ENCODE data around the gene MRNIP. TPM values are rescaled to one million over a fixed set of nuclear protein-coding genes. Genes with fewer than 3 reads are reported as not detected.
A peak's percentile ranks its signal among the peaks of the same experiment; 100 is the strongest.
"Not testable (repeated sequence)": the region's sequence is repeated elsewhere in the genome, so short reads cannot be mapped to it uniquely, and the experiment has no call there.

MRNIP gene
- total RNA-seq, 1 donor from 2014 or later = 25.4 TPM

DNA sequence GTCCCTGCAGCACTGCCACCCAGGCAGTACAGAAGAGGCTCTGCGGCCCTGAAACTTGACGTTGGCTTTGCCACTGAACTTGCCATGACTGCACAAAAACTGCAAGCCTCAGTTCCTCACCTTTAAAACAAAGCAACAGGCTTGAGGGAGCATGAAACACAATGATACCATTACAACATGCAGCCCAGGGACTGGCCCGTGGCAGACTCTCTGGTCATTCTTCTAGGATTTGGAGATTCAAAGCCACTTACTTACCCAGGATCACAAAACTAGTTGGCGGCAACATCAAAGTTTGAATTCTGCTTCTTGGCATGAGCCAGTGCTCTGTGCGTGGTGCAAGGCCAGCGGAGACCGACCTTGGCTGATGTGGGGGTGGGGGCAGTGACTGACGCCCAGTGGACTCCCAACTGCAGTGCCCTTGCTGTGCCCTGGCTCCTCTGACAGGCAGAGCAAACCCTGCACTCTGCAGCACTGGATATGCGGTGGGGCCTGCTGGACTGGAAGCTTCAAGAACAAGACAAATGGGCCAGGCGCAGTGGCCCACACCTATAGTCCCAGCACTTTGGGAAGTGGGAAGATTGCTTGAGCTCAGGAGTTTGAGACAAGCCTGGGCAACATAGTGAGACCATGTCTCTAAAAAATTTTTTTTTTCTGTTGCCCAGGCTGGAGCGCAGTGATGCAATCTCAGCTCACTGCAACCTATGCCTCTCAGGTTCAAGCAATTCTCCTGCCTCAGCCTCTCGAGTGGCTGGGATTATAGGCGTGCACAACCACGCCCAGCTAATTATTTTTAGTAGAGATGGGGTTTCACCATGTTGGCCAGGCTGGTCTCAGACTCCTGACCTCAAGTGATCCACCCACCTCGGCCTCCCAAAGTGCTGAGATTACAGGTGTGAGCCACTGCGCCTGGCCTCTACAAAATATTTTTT is 19.0 kb downstream of the MRNIP start:
- intact Hi-C loops (cut with DNase I) = no loop called here
- ATAC-seq = peak; percentile 43
- Histone ChIP-seq H3K27me3 (no peaks in the 10 kb centered on the region), H3K4me3 (no peak overlapping the region), H3K9me3 (no peaks in the 10 kb centered on the region), H3K27ac (no peak overlapping the region), H3K4me1 (peaks cover 4% of the 10 kb centered on the region), H3K36me3 (peaks cover 54% of the 10 kb centered on the region)
- TF ChIP-seq, protein P1, sequence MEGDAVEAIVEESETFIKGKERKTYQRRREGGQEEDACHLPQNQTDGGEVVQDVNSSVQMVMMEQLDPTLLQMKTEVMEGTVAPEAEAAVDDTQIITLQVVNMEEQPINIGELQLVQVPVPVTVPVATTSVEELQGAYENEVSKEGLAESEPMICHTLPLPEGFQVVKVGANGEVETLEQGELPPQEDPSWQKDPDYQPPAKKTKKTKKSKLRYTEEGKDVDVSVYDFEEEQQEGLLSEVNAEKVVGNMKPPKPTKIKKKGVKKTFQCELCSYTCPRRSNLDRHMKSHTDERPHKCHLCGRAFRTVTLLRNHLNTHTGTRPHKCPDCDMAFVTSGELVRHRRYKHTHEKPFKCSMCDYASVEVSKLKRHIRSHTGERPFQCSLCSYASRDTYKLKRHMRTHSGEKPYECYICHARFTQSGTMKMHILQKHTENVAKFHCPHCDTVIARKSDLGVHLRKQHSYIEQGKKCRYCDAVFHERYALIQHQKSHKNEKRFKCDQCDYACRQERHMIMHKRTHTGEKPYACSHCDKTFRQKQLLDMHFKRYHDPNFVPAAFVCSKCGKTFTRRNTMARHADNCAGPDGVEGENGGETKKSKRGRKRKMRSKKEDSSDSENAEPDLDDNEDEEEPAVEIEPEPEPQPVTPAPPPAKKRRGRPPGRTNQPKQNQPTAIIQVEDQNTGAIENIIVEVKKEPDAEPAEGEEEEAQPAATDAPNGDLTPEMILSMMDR (IDR thresholded peaks at IDR 0.05) = no peak
- DNase-seq = no peak

DNA sequence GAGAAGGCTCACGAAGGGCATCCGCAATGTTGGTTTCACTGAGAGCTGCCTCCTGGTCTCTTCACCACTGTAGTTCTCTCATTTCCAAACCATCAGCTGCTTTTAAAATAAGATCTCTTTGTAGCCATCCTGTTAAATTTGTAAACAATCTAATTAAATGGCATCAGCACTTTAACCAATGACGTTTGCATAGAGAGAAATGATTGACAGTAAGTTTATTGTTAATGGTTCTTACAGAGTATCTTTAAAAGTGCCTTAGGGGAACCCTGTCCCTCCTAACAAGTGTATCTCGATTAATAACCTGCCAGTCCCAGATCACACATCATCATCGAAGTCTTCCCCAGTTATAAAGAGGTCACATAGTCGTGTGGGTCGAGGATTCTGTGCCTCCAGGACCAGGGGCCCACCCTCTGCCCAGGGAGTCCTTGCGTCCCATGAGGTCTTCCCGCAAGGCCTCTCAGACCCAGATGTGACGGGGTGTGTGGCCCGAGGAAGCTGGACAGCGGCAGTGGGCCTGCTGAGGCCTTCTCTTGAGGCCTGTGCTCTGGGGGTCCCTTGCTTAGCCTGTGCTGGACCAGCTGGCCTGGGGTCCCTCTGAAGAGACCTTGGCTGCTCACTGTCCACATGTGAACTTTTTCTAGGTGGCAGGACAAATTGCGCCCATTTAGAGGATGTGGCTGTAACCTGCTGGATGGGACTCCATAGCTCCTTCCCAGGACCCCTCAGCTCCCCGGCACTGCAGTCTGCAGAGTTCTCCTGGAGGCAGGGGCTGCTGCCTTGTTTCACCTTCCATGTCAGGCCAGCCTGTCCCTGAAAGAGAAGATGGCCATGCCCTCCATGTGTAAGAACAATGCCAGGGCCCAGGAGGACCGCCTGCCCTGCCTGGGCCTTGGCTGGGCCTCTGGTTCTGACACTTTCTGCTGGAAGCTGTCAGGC is 21.3 kb downstream of the MRNIP start:
- Histone ChIP-seq H3K9me3 (no peaks in the 10 kb centered on the region), H3K27ac (peak overlapping the region; percentile 37), H3K4me1 (peaks cover 4% of the 10 kb centered on the region), H3K27me3 (no peaks in the 10 kb centered on the region), H3K4me3 (no peak overlapping the region), H3K36me3 (peaks cover 74% of the 10 kb centered on the region)
- ATAC-seq = no peak
- TF ChIP-seq, protein P1 (IDR thresholded peaks at IDR 0.05) = no peak
- intact Hi-C loops (cut with DNase I) = no loop called here
- DNase-seq = no peak

DNA sequence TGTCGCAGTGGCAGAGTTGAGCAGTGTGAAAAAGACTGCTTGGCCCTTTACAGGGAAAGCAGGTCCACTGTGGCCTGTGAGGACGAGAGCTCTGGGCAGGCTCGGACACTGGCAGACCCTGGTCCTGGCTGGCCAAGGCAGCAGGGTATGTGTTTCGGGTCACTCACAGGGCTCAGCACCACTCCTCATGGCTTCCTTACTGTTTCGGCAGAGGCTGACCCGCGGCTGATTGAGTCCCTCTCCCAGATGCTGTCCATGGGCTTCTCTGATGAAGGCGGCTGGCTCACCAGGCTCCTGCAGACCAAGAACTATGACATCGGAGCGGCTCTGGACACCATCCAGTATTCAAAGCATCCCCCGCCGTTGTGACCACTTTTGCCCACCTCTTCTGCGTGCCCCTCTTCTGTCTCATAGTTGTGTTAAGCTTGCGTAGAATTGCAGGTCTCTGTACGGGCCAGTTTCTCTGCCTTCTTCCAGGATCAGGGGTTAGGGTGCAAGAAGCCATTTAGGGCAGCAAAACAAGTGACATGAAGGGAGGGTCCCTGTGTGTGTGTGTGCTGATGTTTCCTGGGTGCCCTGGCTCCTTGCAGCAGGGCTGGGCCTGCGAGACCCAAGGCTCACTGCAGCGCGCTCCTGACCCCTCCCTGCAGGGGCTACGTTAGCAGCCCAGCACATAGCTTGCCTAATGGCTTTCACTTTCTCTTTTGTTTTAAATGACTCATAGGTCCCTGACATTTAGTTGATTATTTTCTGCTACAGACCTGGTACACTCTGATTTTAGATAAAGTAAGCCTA is 22.2 kb downstream of the MRNIP start:
- TF ChIP-seq, protein P1 (IDR thresholded peaks at IDR 0.05) = no peak
- peak; percentile 53 for ATAC-seq
- Histone ChIP-seq H3K4me3 (no peak overlapping the region), H3K27me3 (no peaks in the 10 kb centered on the region), H3K9me3 (no peaks in the 10 kb centered on the region), H3K36me3 (peaks cover 76% of the 10 kb centered on the region), H3K27ac (peak overlapping the region; percentile 37), H3K4me1 (peaks cover 4% of the 10 kb centered on the region)
- DNase-seq = no peak
- intact Hi-C loops (cut with DNase I) = no loop called here

- intact Hi-C loops (cut with DNase I); H3K4me1 ChIP-seq; H3K27me3 ChIP-seq; ATAC-seq; H3K9me3 ChIP-seq; DNase-seq; H3K27ac ChIP-seq; H3K4me3 ChIP-seq: not testable (repeated sequence)
- peaks cover 81% of the 10 kb centered on the region for H3K36me3 ChIP-seq
Observed at GRCh38 chr5:179834871-179835270, 23.7 kb downstream of the MRNIP start.

GRCh38 chr5:179834120-179834519 is 24.5 kb downstream of the MRNIP start:
- Histone ChIP-seq H3K4me1 (peaks cover 4% of the 10 kb centered on the region), H3K4me3 (no peak overlapping the region), H3K27ac (no peak overlapping the region), H3K27me3 (no peaks in the 10 kb centered on the region), H3K36me3 (peaks cover 89% of the 10 kb centered on the region), H3K9me3 (no peaks in the 10 kb centered on the region)
- intact Hi-C loops (cut with DNase I) = no loop called here
- TF ChIP-seq, protein P1 (IDR thresholded peaks at IDR 0.05) = no peak
- DNase-seq (no peak), ATAC-seq (no peak)

Data from upper lobe of right lung (tissue), 1 donor.